ENCODE data around the gene SEC24D.

The SEC24D gene

DNA sequence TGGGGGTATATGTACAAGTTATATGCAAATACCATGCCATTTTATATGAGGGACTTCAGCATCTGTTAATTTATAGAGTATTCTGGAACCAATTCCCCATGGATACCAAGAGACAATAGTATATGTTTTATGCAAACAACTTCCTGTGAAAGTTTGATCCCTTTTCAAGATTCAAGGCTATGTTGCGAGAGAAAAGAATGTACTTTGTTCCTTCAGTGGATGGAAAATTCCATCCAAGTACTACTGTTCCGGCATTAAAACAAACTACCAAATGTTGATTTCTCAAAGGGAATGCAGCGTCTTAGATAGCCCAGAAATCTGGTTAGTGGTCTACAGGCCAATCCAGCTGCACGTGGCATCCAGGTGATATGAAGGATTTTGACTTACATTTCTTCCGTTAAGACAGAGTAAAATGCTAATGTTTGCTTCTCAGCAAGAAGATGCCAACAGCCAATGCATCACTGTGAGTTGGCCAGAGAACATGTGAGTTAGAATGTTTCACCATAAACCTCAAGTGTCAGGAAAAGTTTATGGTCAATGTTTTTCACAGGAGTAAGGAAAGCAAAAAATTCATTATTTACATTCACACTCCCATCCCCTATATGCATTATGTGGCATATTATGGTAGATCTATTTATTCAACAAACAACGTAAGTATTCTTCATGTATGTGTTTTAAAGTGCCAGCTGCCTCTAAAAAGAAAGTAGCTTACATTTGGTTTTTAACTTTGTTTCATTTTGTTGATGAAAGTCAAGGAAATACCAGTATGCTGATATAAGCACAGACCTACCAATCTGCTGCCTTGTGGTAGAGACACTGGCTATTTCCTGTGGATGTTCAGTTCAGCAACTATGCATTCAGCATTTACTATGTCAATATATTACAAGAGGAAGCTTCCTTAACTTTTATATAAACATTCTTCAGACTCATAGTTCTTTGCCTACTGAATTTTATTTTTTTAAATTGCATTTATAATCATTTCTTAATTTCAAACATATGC is 106.3 kb downstream of the SEC24D start:
- H3K4me3 ChIP-seq (ENCODE audit: low read depth, low read length) = no peak overlapping the region
- no peak for DNase-seq (ENCODE audit: low read depth)
- no peak for TF ChIP-seq POLR2A (IDR thresholded peaks at IDR 0.05; ENCODE audit: extremely low read depth, insufficient read length)
- no peak for TF ChIP-seq MYC (IDR thresholded peaks at IDR 0.05; ENCODE audit: low read depth, low read length)
- TF ChIP-seq, protein P1, sequence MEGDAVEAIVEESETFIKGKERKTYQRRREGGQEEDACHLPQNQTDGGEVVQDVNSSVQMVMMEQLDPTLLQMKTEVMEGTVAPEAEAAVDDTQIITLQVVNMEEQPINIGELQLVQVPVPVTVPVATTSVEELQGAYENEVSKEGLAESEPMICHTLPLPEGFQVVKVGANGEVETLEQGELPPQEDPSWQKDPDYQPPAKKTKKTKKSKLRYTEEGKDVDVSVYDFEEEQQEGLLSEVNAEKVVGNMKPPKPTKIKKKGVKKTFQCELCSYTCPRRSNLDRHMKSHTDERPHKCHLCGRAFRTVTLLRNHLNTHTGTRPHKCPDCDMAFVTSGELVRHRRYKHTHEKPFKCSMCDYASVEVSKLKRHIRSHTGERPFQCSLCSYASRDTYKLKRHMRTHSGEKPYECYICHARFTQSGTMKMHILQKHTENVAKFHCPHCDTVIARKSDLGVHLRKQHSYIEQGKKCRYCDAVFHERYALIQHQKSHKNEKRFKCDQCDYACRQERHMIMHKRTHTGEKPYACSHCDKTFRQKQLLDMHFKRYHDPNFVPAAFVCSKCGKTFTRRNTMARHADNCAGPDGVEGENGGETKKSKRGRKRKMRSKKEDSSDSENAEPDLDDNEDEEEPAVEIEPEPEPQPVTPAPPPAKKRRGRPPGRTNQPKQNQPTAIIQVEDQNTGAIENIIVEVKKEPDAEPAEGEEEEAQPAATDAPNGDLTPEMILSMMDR (IDR thresholded peaks at IDR 0.05; ENCODE audit: low read depth, low read length) = no peak
- TF ChIP-seq, protein P2, sequence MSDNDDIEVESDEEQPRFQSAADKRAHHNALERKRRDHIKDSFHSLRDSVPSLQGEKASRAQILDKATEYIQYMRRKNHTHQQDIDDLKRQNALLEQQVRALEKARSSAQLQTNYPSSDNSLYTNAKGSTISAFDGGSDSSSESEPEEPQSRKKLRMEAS (IDR thresholded peaks at IDR 0.05; ENCODE audit: low read depth, low read length) = no peak

DNA sequence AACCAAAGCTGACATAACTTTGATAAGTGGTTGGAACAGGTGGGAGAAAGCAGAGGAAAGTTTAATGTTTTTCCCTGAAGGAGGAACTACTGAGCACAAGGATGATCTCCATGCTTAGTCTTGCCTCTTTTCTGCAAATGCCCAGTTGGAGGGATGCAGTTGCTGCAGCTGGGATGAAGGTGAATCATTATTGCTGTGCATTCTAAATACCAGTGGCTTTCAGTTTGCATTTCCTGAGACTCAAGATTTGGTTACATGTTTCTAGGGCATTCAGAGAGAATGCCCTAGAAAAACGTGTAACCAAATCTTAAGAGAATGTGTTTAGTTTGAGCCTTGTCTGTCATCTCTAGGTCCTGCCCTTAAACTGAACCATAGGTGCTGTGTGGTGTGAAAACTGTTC is 108.6 kb downstream of the SEC24D start:
- TF ChIP-seq, protein P1 (IDR thresholded peaks at IDR 0.05; ENCODE audit: low read depth, low read length) = no peak
- TF ChIP-seq, protein P2 (IDR thresholded peaks at IDR 0.05; ENCODE audit: low read depth, low read length) = no peak
- no peak for TF ChIP-seq POLR2A (IDR thresholded peaks at IDR 0.05; ENCODE audit: extremely low read depth, insufficient read length)
- no peak for TF ChIP-seq MYC (IDR thresholded peaks at IDR 0.05; ENCODE audit: low read depth, low read length)
- no peak overlapping the region for H3K4me3 ChIP-seq (ENCODE audit: low read depth, low read length)
- DNase-seq (ENCODE audit: low read depth) = no peak

DNA sequence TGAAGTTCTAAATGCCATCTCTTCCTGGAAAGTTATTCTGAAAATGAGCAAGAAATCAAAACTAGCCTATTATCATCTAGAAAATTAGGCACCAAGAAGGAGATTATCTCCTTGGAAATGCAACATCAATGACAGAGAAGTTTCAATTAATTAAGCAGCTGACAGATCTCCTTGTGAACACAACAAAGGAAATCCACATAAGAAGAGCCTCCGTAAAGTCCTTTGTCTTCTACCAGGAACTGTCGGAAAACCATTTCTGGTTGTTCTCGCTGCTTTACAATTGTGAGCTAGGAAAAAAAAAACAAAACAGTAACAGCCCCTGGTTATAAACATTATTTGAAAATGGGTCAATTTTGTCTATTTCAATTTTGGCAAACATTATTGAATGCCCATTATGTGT is 112.6 kb downstream of the SEC24D start:
- TF ChIP-seq MYC (IDR thresholded peaks at IDR 0.05; ENCODE audit: low read depth, low read length) (no peak), POLR2A (IDR thresholded peaks at IDR 0.05; ENCODE audit: extremely low read depth, insufficient read length) (no peak)
- TF ChIP-seq, protein P1 (IDR thresholded peaks at IDR 0.05; ENCODE audit: low read depth, low read length) = no peak
- TF ChIP-seq, protein P2 (IDR thresholded peaks at IDR 0.05; ENCODE audit: low read depth, low read length) = no peak
- H3K4me3 ChIP-seq (ENCODE audit: low read depth, low read length) = no peak overlapping the region
- DNase-seq (ENCODE audit: low read depth) = no peak

DNA sequence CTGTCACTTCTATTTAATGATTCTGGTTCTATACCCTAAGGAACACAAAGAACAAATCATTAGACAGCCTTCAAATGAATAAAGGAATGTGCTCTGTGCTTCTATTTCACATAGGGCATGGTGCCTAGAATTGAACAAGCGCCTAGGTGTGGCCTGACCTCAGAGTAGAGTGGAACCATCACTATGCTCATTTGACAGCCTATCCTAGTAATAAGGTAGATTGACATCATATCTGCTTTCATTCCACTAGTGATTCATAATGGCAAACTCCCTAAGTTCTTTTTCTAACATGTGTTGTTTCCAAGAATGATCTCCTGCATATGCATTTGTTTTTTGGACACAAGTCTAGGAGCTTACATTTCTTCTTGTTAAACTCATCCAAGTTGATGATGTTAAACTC is 114.2 kb downstream of the SEC24D start:
- no peak overlapping the region for H3K4me3 ChIP-seq (ENCODE audit: low read depth, low read length)
- DNase-seq (ENCODE audit: low read depth) = no peak
- TF ChIP-seq POLR2A (IDR thresholded peaks at IDR 0.05; ENCODE audit: extremely low read depth, insufficient read length) (no peak), MYC (IDR thresholded peaks at IDR 0.05; ENCODE audit: low read depth, low read length) (no peak)
- TF ChIP-seq, protein P2 (IDR thresholded peaks at IDR 0.05; ENCODE audit: low read depth, low read length) = no peak
- TF ChIP-seq, protein P1 (IDR thresholded peaks at IDR 0.05; ENCODE audit: low read depth, low read length) = no peak

DNA sequence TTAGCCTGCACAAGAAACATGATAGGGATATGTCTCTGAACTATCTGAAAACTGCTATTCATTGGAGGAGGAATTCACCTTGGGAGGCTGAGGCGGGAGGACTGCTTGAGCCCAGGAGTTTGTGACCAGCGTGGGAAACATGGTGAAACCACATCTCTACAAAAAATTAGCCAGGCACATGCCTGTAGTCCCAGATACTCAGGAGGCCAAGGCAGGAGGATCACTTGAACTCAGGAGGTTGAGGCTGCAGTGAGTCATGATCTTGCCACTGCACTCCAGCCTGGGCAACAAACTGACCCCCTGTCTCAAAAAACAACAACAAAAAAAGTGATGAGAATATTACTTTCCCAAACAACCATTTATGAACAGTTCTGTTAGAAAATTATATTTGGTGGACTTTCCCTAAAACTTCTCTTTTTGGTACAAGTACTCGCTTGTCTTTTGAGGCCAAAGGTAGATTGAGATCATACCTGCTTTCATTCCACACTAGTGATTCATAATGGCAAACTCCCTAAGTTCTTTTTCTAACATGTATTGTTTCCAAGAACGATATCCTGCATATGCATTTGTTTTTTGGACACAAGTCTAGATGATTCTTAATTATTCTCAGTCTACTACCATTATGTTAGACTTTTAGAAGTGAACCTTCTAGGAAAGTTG is 117.3 kb downstream of the SEC24D start:
- no peak overlapping the region for H3K4me3 ChIP-seq (ENCODE audit: low read depth, low read length)
- DNase-seq (ENCODE audit: low read depth) = no peak
- TF ChIP-seq, protein P2 (IDR thresholded peaks at IDR 0.05; ENCODE audit: low read depth, low read length) = no peak
- TF ChIP-seq MYC (IDR thresholded peaks at IDR 0.05; ENCODE audit: low read depth, low read length) (no peak), POLR2A (IDR thresholded peaks at IDR 0.05; ENCODE audit: extremely low read depth, insufficient read length) (no peak)
- TF ChIP-seq, protein P1 (IDR thresholded peaks at IDR 0.05; ENCODE audit: low read depth, low read length) = no peak
